GM18526 (cell line): ENCODE measurements around the gene AGL.
A peak's percentile ranks its signal among the peaks of the same experiment; 100 is the strongest.

Source experiments
- POLR2A ChIP-seq: IDR thresholded peaks from 3 replicates; pipeline ENCODE4 v1.6.1; 2011; ENCODE audit not compliant: insufficient read length; ENCODE audit errors: extremely low read depth

The AGL gene

GRCh38 chr1:99849744-99850458 lies at the start of gene AGL:
Gene AGL, plus strand, starts transcription at chr1:99850361. Its CDS starts 682 bp downstream, at chr1:99851043.
- TF ChIP-seq POLR2A: peak; percentile 94

DNA sequence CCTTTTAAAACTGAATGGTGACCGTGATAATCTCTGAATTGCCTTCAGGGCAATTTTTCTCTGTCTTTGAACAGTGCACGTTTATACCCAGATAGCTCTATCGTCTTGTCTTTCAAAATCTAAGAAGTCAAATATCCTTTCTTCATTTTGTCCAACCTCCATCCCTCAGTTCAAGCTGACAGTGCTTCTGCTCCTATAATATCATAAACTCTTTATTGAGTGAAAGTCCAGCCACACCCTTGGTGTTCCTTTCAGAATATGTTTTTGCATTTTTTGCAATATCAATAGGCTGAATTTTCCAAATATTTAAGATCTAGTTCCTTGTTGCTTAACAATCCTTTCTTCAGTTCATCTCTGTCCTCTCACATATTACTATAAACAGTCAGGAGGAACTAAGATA lies 48.6 kb upstream of the AGL start:
- TF ChIP-seq POLR2A: no peak

- TF ChIP-seq POLR2A: no peak
Measured at GRCh38 chr1:99806882-99807281, 43.3 kb upstream of the AGL start.

GRCh38 chr1:99808391-99809115 lies 41.6 kb upstream of the AGL start:
- TF ChIP-seq POLR2A: no peak

DNA sequence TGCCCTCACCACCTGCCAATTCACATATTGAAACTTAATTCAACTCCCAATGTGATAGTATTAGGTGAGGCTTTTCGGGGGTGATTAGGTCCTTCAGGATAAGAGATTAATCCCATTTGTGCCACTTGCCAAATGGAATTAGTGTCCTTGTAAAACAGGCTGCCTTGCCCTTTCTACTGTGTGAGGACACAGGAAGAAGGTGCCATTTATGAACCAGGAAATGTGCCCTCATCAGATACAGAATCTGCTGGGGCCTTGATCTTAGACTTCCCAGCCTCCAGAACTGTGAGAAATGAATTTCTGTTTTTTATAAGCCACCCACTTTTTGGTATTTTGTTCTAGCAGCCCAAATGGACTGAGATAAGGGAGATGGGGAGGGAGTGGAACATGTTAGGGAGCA lies 39.1 kb upstream of the AGL start:
- TF ChIP-seq POLR2A: no peak

GRCh38 chr1:99811747-99812146 lies 38.4 kb upstream of the AGL start:
- no peak for TF ChIP-seq POLR2A

GRCh38 chr1:99814373-99814900 lies 35.7 kb upstream of the AGL start:
- no peak for TF ChIP-seq POLR2A

GRCh38 chr1:99816656-99817055 lies 33.5 kb upstream of the AGL start:
- no peak for TF ChIP-seq POLR2A

GRCh38 chr1:99818063-99818699 lies 32.0 kb upstream of the AGL start:
- TF ChIP-seq POLR2A: no peak

DNA sequence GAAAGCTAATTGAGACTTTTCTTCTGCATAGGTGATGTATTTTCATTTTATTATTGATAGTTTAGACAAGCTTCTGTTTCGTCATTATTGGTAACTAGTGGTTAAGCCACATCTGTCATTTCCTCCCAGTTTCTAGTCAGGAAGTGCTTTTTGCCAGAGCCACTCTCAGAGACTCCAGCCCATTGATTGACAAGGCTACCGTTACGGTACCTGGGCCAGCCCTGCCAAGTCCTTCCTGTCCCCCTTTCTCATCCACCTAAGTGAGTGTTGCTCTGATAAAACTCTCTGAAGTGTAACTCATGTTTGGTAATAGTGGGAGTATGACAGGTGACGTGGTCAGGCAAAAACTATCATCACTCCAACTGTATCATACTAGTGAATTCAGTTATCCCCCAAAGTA lies 29.6 kb upstream of the AGL start:
- no peak for TF ChIP-seq POLR2A

GRCh38 chr1:99825098-99825497 lies 25.1 kb upstream of the AGL start:
- TF ChIP-seq POLR2A: no peak

DNA sequence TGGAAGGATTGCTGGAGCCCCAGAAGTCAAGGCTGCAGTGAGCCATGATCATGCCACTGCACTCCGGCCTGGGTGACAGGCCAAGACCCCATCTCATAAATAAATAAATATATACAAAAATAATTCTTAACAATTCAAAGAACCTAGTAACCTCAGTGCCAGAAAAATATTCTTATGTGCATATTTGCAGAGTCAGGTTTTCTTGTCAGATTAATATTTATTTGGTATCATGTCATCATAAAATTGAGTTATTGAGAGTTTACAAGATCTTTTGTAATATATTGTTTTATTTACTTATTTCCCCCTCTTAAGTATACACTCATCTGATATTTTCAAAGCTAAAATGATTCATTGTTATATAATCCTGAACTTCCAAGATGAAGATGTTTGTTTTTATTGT lies 24.5 kb upstream of the AGL start:
- TF ChIP-seq POLR2A: no peak

- TF ChIP-seq POLR2A: no peak
Measured at GRCh38 chr1:99827970-99828369, 22.2 kb upstream of the AGL start.

DNA sequence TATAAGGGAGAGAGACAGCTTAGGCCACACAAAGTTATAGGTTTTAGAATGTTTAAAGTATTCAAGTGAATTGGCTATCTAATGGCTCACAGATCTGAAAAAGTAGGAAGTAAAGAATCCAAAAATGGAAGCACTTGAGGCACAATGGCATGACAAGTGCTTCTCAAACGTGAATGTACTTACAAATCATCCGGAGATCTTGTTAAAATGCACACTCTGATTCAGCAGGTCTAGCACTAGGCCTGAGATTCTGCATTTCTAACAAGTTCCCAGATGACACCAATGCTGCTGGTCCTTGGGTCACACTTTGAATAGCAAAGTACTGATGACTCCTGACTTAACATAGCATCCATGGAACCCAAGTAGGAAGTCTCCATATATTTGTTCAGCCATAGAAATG lies 20.9 kb upstream of the AGL start:
- TF ChIP-seq POLR2A: no peak

DNA sequence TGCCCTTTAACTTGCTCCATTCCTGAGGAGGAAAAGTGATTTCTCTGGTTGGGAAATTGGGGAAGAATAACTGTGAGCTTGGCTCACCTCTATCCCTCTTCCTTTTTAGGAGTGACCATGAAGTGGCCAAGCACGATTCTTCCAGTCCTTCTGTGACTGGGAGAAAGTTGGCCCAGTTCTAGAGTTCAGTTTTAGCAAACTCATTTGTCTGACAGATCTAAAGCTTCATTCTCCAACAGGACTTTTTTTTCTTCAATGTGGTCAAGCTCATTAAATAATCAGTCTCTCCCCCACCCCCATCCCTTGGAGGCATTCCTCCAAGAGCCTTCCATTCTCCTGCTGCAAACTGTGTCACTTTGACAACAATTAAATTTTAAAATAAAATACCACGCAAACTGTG lies 6.4 kb upstream of the AGL start:
- no peak for TF ChIP-seq POLR2A

DNA sequence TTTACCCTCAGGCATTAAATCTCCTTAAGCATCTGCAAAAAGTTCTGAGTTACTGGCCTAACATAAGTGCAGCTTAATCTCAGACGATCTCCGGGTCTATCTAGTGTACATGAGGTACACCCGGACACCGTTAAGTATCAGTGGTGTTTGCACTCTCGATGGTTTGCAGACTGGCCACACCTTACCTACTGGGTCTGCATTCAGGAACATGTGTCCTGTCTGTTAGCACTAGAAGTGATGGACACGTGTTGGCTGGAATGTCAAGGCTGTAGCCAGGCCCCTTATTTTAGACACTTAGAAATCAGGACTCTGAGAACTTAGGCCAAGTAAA lies 783 bp upstream of the AGL start:
- TF ChIP-seq POLR2A: no peak
